DMS114 treated with DMSO at 0.1 percent for 48 hours (cell line): Measurements from ENCODE around the gene ABCD1.
"Not testable (repeated sequence)": the region's sequence is repeated elsewhere in the genome, so short reads cannot be mapped to it uniquely, and the experiment has no call there.

Experiments
- DNase-seq: peaks from one replicate; lab custom pipeline; 2025; ENCODE audit not compliant: unreplicated experiment; lab: John Stamatoyannopoulos, UW

The ABCD1 gene

GRCh38 chrX:153732401-153732800, 7.7 kb downstream of the ABCD1 start:
- no peak for DNase-seq

GRCh38 chrX:153733651-153734240, 9.1 kb downstream of the ABCD1 start:
- DNase-seq: no peak

DNA sequence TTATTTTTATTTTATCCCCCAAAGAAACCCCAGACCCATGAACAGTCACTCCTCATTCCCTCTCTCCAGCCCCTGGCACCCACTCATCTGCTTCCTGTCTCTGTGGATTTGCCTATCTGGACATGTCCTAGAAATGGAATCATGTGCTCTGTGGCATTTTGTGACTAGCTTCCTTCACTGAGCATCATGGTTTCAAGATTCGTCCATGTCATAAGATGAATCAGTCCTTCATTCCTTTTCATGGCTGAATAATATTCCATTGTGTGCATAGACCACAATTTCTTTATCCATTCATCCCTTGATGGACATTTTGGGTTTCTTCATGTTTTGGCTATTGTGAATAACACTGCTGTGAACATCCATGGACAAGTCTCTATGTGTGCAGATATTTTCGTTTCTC, 10.2 kb downstream of the ABCD1 start:
- DNase-seq: no peak

DNA sequence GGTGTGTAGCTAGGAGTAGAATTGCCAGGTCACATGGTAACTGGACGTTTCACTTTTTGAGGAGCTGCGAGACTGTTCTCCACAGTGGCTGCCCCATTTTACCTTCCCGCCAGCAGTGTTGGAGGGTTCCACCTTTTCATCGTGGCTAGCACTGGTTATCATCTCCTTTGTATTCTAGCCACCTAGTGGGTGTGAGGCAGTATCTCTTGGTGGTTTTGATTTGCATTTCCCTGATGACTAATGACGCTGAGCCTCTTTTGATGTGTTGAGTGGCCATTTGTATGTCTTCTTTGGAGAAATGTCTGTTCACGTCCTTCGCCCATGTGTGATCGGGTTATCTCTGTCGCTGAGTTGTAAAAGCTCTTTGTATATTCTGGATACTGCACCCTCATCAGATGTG, 10.6 kb downstream of the ABCD1 start:
- DNase-seq: no peak

DNA sequence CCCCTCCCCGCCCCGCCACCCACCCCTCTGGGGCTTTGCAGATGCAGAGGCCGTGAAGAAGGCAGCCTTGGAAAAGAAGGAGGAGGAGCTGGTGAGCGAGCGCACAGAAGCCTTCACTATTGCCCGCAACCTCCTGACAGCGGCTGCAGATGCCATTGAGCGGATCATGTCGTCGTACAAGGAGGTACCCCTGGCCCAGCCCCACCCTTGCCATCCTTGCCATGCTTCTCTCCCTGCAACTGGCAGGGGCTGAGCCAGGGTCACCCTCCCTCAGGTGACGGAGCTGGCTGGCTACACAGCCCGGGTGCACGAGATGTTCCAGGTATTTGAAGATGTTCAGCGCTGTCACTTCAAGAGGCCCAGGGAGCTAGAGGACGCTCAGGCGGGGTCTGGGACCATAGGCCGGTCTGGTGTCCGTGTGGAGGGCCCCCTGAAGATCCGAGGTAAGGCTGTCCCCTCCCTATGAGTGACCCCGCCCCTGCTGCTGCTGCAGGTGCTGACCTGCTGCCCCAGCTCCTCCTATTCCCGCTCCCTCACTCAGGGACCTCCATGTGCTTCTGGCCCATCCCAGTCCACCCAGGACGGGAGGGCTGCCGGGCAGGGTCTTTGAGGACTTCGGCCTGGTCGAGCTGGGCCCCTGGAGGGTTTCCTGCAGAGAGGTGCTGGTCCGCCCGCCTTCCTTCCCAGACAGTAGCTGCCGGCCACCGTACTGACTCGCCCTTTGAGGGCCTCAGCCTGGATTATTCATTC, 11.6 kb downstream of the ABCD1 start:
- no peak for DNase-seq

- DNase-seq: no peak
These were observed 12.3 kb downstream of the ABCD1 start for GRCh38 chrX:153736871-153737441.

DNA sequence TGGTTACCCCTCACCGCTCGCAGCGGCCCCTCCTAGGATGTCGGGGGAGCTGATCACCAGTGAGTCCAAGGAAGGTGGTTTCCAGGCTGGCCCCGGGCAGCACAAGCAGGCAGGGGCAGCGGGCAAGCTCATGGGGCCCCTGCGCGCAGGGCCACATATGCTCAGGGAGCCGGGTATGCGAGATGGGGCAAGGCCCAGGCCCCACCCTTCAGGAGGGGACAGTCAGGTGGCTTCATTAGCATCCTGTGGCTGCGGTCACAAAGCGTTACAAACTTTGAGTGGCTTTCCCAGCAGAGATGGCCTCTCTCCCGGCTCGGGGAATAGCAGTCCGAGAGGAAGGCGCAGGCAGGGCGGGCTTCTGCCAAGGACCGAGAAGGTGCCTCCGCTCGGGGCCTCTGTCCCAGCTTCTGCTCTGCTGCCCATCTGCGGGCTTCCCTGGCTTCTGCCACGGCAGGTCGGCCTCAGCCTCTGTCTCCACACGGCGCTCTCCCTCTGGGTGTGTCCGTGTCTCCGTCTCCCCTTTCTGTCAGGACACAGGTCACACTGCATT, 13.5 kb downstream of the ABCD1 start:
- no peak for DNase-seq

DNA sequence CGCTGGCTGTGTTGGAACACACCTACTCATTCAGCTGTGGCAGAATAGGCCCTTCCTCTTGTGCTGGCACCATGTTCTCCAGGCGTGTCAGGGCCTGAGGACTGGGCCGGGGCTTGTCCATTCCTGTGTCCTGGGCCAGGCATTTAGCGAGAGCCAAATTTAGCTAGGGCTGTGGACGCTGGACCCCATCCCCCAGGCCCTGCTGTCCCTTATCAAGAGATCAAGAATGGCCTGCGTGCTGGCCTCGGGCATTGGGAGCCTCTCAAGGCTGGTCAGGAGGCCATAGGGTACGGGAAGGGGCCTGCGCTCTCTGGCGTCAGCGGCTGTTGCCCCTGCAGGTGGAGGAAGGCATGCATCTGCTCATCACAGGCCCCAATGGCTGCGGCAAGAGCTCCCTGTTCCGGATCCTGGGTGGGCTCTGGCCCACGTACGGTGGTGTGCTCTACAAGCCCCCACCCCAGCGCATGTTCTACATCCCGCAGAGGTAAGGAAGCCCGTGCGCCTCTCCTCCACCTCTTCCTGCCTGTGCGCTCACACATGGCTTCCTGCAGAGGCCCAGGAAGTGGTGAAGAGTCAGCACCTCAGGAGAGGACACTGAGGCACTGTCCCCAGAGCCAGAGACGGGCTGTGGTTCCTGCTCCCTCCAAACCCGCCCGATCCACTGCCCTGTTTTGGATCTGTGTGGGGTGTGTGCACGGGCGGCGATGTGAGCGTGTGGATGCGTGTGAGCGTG, 15.3 kb downstream of the ABCD1 start:
- no peak for DNase-seq

DNA sequence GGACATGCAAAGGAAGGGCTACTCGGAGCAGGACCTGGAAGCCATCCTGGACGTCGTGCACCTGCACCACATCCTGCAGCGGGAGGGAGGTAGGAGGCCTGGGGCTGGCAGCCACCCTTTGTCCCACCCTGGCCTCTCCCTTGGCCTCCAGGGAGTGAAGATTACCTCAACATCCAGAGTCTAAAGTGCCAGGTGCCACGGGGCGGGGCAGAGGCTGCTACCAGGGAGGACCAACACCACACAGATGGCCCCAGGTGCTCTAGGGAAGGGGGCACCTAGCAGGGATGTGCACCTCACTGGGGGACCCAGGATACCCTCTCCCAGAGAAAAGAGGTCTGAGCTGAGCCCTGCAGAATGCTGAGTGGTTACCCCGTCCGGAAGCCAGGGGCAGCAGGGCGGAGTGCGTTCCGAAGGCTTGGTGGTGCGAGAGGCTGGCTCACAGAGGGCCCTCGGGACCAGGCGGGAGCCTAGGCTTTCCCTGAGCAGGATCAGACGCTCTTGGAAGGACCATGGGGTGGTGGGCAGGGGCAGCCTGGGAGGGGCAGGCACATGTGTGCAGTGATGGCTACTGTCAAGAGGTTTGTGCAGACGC, 16.1 kb downstream of the ABCD1 start:
- DNase-seq: no peak

GRCh38 chrX:153741446-153741845, 16.8 kb downstream of the ABCD1 start:
- DNase-seq: no peak

- not testable (repeated sequence) for DNase-seq
These were observed 17.5 kb downstream of the ABCD1 start for GRCh38 chrX:153742111-153742510.

GRCh38 chrX:153742796-153743467, 18.3 kb downstream of the ABCD1 start:
- DNase-seq: not testable (repeated sequence)

DNA sequence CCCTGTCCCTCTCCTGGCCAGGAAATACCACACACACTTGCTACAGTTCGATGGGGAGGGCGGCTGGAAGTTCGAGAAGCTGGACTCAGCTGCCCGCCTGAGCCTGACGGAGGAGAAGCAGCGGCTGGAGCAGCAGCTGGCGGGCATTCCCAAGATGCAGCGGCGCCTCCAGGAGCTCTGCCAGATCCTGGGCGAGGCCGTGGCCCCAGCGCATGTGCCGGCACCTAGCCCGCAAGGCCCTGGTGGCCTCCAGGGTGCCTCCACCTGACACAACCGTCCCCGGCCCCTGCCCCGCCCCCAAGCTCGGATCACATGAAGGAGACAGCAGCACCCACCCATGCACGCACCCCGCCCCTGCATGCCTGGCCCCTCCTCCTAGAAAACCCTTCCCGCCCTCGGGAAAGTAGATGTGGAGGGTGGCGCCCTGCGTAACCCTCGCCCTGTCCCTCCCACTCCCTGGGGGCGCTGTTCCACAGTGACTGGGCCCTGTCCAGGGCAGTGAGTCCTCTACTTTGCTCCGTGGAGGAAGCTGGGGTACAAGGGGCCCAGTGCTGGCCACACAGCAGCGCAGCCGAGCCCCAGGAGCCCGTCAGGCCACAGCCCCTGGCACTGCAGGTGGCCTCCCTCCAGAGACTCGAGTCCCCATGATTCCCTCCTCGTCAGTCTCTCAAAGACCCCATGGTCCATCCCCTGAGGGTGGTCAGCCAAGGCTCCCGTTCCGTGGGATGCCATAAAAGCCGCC, 19.0 kb downstream of the ABCD1 start:
- DNase-seq: not testable (repeated sequence)

DNA sequence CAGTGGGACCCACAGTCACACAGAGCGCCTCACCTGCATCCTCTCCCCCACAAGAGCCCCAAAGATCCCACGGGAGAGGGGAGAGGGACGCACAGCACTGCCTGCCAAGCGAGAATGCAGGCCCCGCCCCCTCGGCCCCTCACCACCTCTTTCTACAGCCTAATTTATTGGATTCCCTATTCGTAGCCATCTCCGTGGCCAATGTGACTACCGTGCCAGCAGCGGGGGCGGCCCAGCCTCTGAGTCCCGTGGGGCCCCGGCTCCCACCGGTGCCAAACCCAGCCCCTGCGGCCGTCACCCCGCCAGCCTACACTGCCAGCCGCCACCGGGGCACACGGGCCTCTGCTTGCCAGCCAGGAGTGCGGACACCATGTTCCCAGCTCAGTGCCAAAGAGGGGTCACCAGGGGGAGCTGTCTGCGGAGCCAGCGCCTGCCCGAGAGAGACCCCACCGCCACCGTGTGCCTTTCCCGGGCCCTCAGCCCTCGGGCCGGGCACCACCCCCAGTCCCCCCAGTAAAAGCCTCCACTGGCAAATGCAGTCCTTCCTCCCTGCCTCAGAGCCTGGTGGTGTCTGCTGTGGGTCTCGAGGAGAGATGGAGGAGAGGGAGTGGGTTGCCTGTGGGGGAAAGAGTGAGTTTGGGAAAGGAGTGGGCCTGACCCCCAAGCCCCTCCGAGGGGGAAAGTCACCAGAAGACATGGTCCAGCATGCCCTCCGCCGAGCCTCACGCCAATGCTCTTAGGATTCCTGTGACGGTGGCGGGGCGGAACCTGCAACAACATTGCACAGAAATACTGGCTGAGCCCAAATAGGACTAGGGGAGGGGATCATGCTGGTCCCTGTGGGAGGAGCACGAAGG, 19.8 kb downstream of the ABCD1 start:
- no peak for DNase-seq

DNA sequence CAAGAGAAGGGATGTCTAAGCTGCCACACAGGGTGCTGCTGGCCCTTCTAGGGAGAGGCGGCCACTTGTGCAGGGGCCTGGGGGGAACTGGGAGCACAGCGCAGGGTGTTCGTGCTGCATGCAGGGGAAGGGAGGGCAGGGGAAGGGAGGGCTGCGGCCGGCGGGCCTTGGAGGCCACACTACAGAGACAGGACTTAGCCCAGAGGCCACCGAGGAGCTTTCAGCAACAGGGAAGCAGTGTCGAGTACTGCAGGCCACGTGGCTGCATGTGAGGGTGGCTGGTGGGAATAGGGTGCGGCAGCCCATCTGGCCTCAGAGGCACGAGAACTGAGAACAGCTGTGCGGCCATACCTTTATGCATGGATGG, 20.4 kb downstream of the ABCD1 start:
- not testable (repeated sequence) for DNase-seq

GRCh38 chrX:153746359-153746758, 21.7 kb downstream of the ABCD1 start:
- DNase-seq: no peak

DNA sequence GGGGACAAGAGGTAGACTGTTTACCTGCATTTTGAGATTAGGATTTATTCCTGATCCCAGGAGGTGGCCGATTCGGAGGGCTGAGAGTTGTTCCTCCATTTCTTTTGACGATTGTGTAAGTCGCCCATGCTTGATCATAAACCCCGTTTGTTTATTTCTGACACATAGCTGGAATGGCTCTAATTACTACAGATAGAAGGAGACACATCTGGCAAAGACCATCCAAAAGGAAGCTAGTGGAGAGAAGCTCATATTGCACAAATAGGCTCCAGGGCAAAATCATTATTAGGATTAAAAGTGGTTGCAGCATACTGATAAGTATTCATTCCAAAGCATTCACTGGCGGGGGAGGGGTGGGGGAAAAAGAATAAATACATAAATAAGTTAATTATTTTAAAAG, 22.3 kb downstream of the ABCD1 start:
- not testable (repeated sequence) for DNase-seq

DNA sequence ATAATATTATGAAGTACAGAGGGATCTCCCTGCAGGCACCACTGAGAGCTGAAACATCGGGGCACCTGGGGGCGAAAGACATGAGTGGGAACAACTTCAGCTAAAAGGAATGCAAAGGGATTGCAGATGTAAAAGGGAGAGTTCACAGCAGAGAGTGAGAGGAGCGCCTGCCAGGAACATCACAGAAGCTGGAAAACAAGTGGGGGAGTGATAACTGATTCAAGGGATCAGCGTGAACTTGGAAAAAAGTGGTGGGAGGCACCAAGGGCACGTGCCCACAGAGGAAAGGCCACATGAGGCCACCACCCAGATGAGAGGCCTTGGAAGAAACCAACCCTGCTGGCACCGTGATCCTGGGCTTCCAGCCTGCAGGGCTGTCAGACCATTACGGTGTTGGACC, 24.4 kb downstream of the ABCD1 start:
- DNase-seq: not testable (repeated sequence)
